Activated naive CD8-positive, alpha-beta T cell (primary cell): Measurements from ENCODE around the gene BTBD6.

ENCODE experiments used
- H3K27ac Mint-ChIP-seq: one replicate; pipeline ENCODE4 v1.8.0; 2021; ENCODE audit warnings: mixed read lengths
- H3K27me3 Mint-ChIP-seq: one replicate; pipeline ENCODE4 v1.8.0; 2021; ENCODE audit warnings: mixed read lengths
- H3K36me3 Mint-ChIP-seq: one replicate; pipeline ENCODE4 v1.8.0; 2021; ENCODE audit warnings: mixed read lengths
- H3K4me1 Mint-ChIP-seq: one replicate; pipeline ENCODE4 v1.8.0; 2021; ENCODE audit warnings: low read depth, mixed read lengths
- H3K4me3 Mint-ChIP-seq: one replicate; pipeline ENCODE4 v1.8.0; 2021; ENCODE audit warnings: mild to moderate bottlenecking, mixed read lengths
- H3K9me3 Mint-ChIP-seq: one replicate; pipeline ENCODE4 v1.8.0; 2021; ENCODE audit warnings: low read depth, mixed read lengths

The BTBD6 gene

GRCh38 chr14:105247026-105247425 lies 1.3 kb upstream of the BTBD6 start:
- H3K4me1 Mint-ChIP-seq, result peaks cover 18% of the 10 kb centered on the region
- H3K36me3 Mint-ChIP-seq, result no peaks in the 10 kb centered on the region
- no peaks in the 10 kb centered on the region for H3K27me3 Mint-ChIP-seq
- no peaks in the 10 kb centered on the region for H3K9me3 Mint-ChIP-seq
- no peak overlapping the region for H3K27ac Mint-ChIP-seq
- peak overlapping the region; percentile 82 for H3K4me3 Mint-ChIP-seq

- Mint-ChIP-seq H3K4me3 (peak overlapping the region; percentile 82), H3K9me3 (no peaks in the 10 kb centered on the region), H3K4me1 (peaks cover 18% of the 10 kb centered on the region), H3K27me3 (no peaks in the 10 kb centered on the region), H3K36me3 (no peaks in the 10 kb centered on the region), H3K27ac (peak overlapping the region; percentile 58)
Observed at GRCh38 chr14:105247715-105248367, 492 bp upstream of the BTBD6 start.

GRCh38 chr14:105249182-105250007 lies 1.1 kb downstream of the BTBD6 start:
- Mint-ChIP-seq H3K27me3 (no peaks in the 10 kb centered on the region), H3K36me3 (no peaks in the 10 kb centered on the region)

GRCh38 chr14:105250008-105250366 lies 1.7 kb downstream of the BTBD6 start:
- Mint-ChIP-seq H3K27ac (no peak overlapping the region), H3K4me3 (peak overlapping the region; percentile 81), H3K27me3 (no peaks in the 10 kb centered on the region), H3K9me3 (no peaks in the 10 kb centered on the region), H3K36me3 (no peaks in the 10 kb centered on the region), H3K4me1 (peaks cover 18% of the 10 kb centered on the region)

More at GRCh38 chr14:105249182-105250007, 1.1 kb downstream of the BTBD6 start:
- Mint-ChIP-seq H3K4me3 (peak overlapping the region; percentile 81), H3K27ac (no peak overlapping the region), H3K4me1 (peaks cover 18% of the 10 kb centered on the region), H3K9me3 (no peaks in the 10 kb centered on the region)

GRCh38 chr14:105250986-105251385 lies 2.7 kb downstream of the BTBD6 start:
- H3K27ac Mint-ChIP-seq, result no peak overlapping the region
- no peaks in the 10 kb centered on the region for H3K27me3 Mint-ChIP-seq
- peak overlapping the region; percentile 62 for H3K4me3 Mint-ChIP-seq
- H3K36me3 Mint-ChIP-seq, result no peaks in the 10 kb centered on the region
- H3K4me1 Mint-ChIP-seq, result peaks cover 11% of the 10 kb centered on the region
- H3K9me3 Mint-ChIP-seq, result no peaks in the 10 kb centered on the region

- Mint-ChIP-seq H3K27ac (no peak overlapping the region), H3K4me3 (no peak overlapping the region), H3K36me3 (no peaks in the 10 kb centered on the region), H3K27me3 (no peaks in the 10 kb centered on the region), H3K4me1 (peaks cover 7% of the 10 kb centered on the region), H3K9me3 (no peaks in the 10 kb centered on the region)
Observed at GRCh38 chr14:105251920-105252319, 3.6 kb downstream of the BTBD6 start.

DNA sequence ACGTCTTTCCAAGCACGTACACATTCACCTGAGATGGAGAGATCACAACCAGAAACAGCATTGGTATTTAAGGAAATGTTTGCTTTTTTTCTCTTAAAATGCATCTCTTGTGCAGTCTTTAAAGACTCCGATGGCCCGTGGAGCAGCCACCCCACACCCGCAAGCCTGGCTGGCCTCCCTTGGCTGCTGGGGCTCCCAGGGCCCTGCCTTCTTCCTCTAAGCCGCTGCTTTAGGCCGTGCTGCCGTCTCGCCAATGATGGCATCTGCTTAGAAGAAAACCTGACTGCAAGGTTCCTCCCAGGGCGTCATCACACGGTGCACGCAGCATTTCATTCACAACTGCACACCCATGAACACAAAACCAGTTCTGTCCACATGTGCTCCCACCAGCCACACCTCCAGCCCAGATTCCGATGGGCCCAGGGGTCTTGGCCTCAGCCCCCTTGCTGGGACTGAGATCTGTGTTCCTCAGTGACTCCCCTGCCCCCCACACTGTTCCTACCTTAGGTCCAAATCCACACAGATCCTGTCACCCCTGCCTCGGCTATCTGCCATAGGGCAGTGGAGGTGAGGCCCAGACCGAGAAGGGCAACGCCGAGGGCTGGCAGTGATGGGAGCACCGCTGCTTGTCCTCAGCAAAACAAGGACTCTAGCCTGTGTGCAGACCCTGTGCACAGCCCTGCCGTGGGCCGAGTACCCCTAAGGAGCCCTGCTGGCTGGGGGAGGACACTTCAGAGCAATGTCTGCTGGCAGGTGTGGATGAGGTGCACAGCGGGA lies 4.4 kb downstream of the BTBD6 start:
- peaks cover 6% of the 10 kb centered on the region for H3K4me1 Mint-ChIP-seq
- H3K27ac Mint-ChIP-seq, result no peak overlapping the region
- H3K4me3 Mint-ChIP-seq, result no peak overlapping the region
- no peaks in the 10 kb centered on the region for H3K27me3 Mint-ChIP-seq
- no peaks in the 10 kb centered on the region for H3K9me3 Mint-ChIP-seq
- no peaks in the 10 kb centered on the region for H3K36me3 Mint-ChIP-seq

- H3K36me3 Mint-ChIP-seq, result no peaks in the 10 kb centered on the region
- H3K27me3 Mint-ChIP-seq, result no peaks in the 10 kb centered on the region
- H3K9me3 Mint-ChIP-seq, result no peaks in the 10 kb centered on the region
- H3K27ac Mint-ChIP-seq, result no peak overlapping the region
- peaks cover 6% of the 10 kb centered on the region for H3K4me1 Mint-ChIP-seq
- no peak overlapping the region for H3K4me3 Mint-ChIP-seq
Observed at GRCh38 chr14:105253329-105253682, 5.0 kb downstream of the BTBD6 start.

GRCh38 chr14:105255021-105255507 lies 6.7 kb downstream of the BTBD6 start:
- Mint-ChIP-seq H3K4me3 (no peak overlapping the region), H3K4me1 (peaks cover 5% of the 10 kb centered on the region), H3K27me3 (no peaks in the 10 kb centered on the region), H3K36me3 (no peaks in the 10 kb centered on the region), H3K9me3 (no peaks in the 10 kb centered on the region), H3K27ac (no peak overlapping the region)

DNA sequence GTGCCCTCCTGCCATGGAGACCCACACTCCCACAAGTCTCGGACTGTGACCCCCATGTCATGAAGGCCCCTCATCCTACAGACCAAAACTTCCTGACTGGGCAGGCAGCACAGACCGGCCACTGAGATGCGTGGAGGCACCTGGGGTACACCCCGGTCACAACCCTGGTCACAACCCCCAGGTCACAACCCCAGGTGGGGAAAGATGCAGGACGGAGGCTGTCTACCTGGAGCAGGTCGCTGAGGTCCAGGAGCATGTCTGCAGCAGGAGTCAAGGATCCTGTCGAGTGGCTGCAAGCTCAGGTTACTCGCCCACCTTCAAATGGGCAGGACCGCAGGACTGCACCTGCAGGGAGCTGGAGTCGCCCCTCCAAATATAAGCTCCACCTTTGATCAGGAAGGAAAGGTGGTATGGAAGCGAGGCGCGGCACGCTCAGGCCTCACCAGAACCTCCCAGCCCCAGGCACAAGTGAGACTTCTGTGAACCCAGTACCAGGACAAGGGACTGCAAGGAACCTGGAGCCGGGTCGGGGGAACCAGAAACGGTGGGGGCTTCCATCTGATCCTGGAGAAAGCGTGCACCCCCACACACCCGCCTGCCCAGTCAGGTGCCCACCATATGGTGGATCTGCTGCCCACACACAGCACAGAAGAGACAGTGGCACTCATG lies 8.1 kb downstream of the BTBD6 start:
- H3K27ac Mint-ChIP-seq, result no peak overlapping the region
- H3K27me3 Mint-ChIP-seq, result no peaks in the 10 kb centered on the region
- H3K4me1 Mint-ChIP-seq, result peaks cover 3% of the 10 kb centered on the region
- H3K9me3 Mint-ChIP-seq, result no peaks in the 10 kb centered on the region
- H3K36me3 Mint-ChIP-seq, result no peaks in the 10 kb centered on the region
- H3K4me3 Mint-ChIP-seq, result no peak overlapping the region

DNA sequence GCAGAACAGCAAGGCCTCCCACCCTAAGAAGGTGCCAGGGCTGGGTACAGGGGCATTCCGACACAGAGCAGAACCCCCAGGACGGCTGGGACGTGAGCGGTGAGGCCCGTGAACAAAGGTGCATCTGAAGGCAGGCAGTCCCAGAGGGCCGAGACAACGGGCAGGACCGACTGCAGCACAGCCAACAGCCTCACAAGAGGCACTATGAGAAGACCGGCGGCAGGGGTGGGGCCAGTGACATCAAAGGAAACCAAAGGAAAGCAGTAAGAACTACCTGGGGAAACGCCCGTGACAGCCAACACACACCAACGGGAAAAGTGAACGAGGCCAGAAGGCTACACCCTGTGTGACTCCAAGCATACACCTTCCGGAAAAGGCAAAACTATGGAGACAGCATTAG lies 9.1 kb downstream of the BTBD6 start:
- peaks cover 3% of the 10 kb centered on the region for H3K4me1 Mint-ChIP-seq
- H3K9me3 Mint-ChIP-seq, result no peaks in the 10 kb centered on the region
- no peak overlapping the region for H3K27ac Mint-ChIP-seq
- H3K4me3 Mint-ChIP-seq, result no peak overlapping the region
- no peaks in the 10 kb centered on the region for H3K36me3 Mint-ChIP-seq
- no peaks in the 10 kb centered on the region for H3K27me3 Mint-ChIP-seq

DNA sequence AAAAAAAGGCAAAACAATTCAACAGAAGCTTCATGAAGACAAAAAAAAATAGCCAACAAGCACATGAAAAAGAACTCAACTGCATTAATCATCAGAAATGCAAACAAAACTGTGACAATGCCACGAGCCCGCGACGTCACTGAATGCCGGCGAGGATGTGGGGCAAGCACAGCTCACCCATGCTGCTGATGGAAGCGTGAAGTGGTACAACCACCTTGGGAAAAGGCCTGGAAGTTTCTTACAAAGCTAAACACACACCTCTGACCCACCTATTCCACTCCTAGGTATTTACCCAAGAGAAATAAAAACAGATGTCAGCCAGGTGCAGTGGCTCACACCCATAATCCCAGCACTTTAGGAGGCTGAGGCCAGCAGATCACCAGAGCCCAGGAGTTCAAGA lies 10.5 kb downstream of the BTBD6 start:
- peaks cover 3% of the 10 kb centered on the region for H3K4me1 Mint-ChIP-seq
- no peak overlapping the region for H3K27ac Mint-ChIP-seq
- H3K9me3 Mint-ChIP-seq, result no peaks in the 10 kb centered on the region
- peaks cover under 1% of the 10 kb centered on the region for H3K36me3 Mint-ChIP-seq
- H3K4me3 Mint-ChIP-seq, result no peak overlapping the region
- H3K27me3 Mint-ChIP-seq, result no peaks in the 10 kb centered on the region

DNA sequence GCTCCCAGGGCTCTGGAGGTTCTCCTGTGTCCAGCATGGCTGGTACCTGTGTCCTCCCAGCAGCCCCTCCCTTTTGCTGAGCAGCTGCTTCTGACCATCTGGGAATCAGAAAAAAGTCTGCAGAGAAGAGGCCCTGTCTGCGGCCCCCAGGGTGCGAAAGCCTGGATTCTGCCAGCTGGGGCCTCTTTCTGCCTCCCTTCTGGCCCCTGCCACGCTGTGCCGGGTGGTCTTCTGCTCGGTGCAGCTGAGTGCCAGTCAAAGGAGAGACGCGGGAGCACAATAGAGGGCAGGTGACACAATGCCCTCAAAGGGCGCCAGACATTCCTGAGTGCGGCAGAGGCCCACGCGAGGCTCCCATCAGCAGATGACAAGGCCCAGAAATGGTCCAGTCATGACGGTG lies 12.6 kb downstream of the BTBD6 start:
- H3K27ac Mint-ChIP-seq, result no peak overlapping the region
- H3K4me1 Mint-ChIP-seq, result peaks cover 3% of the 10 kb centered on the region
- H3K9me3 Mint-ChIP-seq, result no peaks in the 10 kb centered on the region
- H3K36me3 Mint-ChIP-seq, result peaks cover 3% of the 10 kb centered on the region
- H3K27me3 Mint-ChIP-seq, result no peaks in the 10 kb centered on the region
- H3K4me3 Mint-ChIP-seq, result no peak overlapping the region

GRCh38 chr14:105261781-105262180 lies 13.4 kb downstream of the BTBD6 start:
- Mint-ChIP-seq H3K36me3 (peaks cover 3% of the 10 kb centered on the region), H3K27ac (no peak overlapping the region), H3K27me3 (no peaks in the 10 kb centered on the region), H3K4me1 (peaks cover 3% of the 10 kb centered on the region), H3K4me3 (no peak overlapping the region), H3K9me3 (no peaks in the 10 kb centered on the region)
